Suppressor macrophage treated with lipopolysaccharide for 1 hour (primary cell): ENCODE measurements around the gene NACC2.

Experiments used
- DNase-seq, 3 donors: peaks; one replicate each; pipeline ENCODE4 v3.0.0-alpha.2; 2020 to 2022

Gene NACC2

GRCh38 chr9:136091582-136092352, 3.3 kb downstream of the NACC2 start:
- no peak for DNase-seq

GRCh38 chr9:136090768-136091581, 4.1 kb downstream of the NACC2 start:
- no peak for DNase-seq

- peak in 1 of 3 donors; percentile 29 for DNase-seq
These were observed 4.9 kb downstream of the NACC2 start for GRCh38 chr9:136090056-136090735.

- peak in 2 of 3 donors; percentile 56 to 57 for DNase-seq
These were observed 5.4 kb downstream of the NACC2 start for GRCh38 chr9:136089697-136090045.

GRCh38 chr9:136088939-136089696, 6.0 kb downstream of the NACC2 start:
- DNase-seq = peak in 2 of 3 donors; percentile 31 to 49

- DNase-seq = no peak
These were observed 6.6 kb downstream of the NACC2 start for GRCh38 chr9:136088481-136088938.

GRCh38 chr9:136087741-136088480, 7.2 kb downstream of the NACC2 start:
- DNase-seq = no peak

- DNase-seq = no peak
These were observed 7.9 kb downstream of the NACC2 start for GRCh38 chr9:136086951-136087740.

GRCh38 chr9:136086213-136086881, 8.7 kb downstream of the NACC2 start:
- DNase-seq = no peak

GRCh38 chr9:136085815-136086212, 9.3 kb downstream of the NACC2 start:
- no peak for DNase-seq

GRCh38 chr9:136084063-136084944, 10.8 kb downstream of the NACC2 start:
- no peak for DNase-seq

GRCh38 chr9:136083558-136084062, 11.5 kb downstream of the NACC2 start:
- no peak for DNase-seq

GRCh38 chr9:136082496-136083361, 12.4 kb downstream of the NACC2 start:
- DNase-seq = no peak

GRCh38 chr9:136081826-136082495, 13.1 kb downstream of the NACC2 start:
- DNase-seq = no peak

- no peak for DNase-seq
These were observed 13.8 kb downstream of the NACC2 start for GRCh38 chr9:136081113-136081825.

- DNase-seq = no peak
These were observed 14.4 kb downstream of the NACC2 start for GRCh38 chr9:136080716-136081112.

GRCh38 chr9:136079916-136080246, 15.2 kb downstream of the NACC2 start:
- no peak for DNase-seq
